T-helper 17 cell (primary cell): ENCODE data around the gene TROAP. TPM values are rescaled to one million over a fixed set of nuclear protein-coding genes. Genes with fewer than 3 reads are reported as not detected.
A peak's percentile ranks its signal among the peaks of the same experiment; 100 is the strongest.
"Not testable (repeated sequence)": the region's sequence is repeated elsewhere in the genome, so short reads cannot be mapped to it uniquely, and the experiment has no call there.

ENCODE experiments used
- ATAC-seq: fragments of 150-1000 bp; cut with Tn5 transposase; 2 replicates; pipeline ENCODE4 v1.10.0; 2021; ENCODE audit warnings: mild to moderate bottlenecking, moderate library complexity
- DNase-seq, 3 donors: peaks; one replicate each; pipeline versions ENCODE4 v3.0.0 to v3.0.0-alpha.2; 2020 to 2021
- H3K9me3 ChIP-seq: one replicate; pipeline ENCODE4 v1.7.0; 2013; ENCODE audit warnings: low read length, mild to moderate bottlenecking; ENCODE audit not compliant: control insufficient read depth, poor library complexity, severe bottlenecking
- H3K27ac Mint-ChIP-seq: one replicate; pipeline ENCODE4 v1.8.0; 2022; ENCODE audit warnings: mild to moderate bottlenecking, moderate library complexity, mixed read lengths
- H3K27me3 Mint-ChIP-seq: one replicate; pipeline ENCODE4 v1.8.0; 2022; ENCODE audit warnings: mixed read lengths
- H3K36me3 Mint-ChIP-seq: one replicate; pipeline ENCODE4 v1.8.0; 2022; ENCODE audit warnings: low read depth, mixed read lengths
- H3K4me1 Mint-ChIP-seq: one replicate; pipeline ENCODE4 v1.8.0; 2022; ENCODE audit warnings: mild to moderate bottlenecking, mixed read lengths
- H3K4me3 Mint-ChIP-seq: one replicate; pipeline ENCODE4 v1.8.0; 2022; ENCODE audit warnings: mild to moderate bottlenecking, moderate library complexity, mixed read lengths
- total RNA-seq, 4 donors: library from RNA in 2 of 4; stranded (reverse) in 2 of 4; gene quantifications; one replicate each; pipeline ENCODE4 v1.2.3 and lab custom pipeline; 2022 to 2026

The TROAP gene
- total RNA-seq, 2 donors from 2014 or later = 0.55 TPM; not detected in 1

GRCh38 chr12:49297695-49298060 is 25.4 kb upstream of the TROAP start:
- peak overlapping the region; percentile 39 for H3K4me3 Mint-ChIP-seq
- peaks cover 10% of the 10 kb centered on the region for H3K4me1 Mint-ChIP-seq
- peaks cover 34% of the 10 kb centered on the region for H3K27me3 Mint-ChIP-seq
- peaks cover 5% of the 10 kb centered on the region for H3K36me3 Mint-ChIP-seq
- DNase-seq = no peak
- H3K9me3 ChIP-seq = no peaks in the 10 kb centered on the region
- ATAC-seq = no peak
- H3K27ac Mint-ChIP-seq = no peak overlapping the region

- DNase-seq (no peak), ATAC-seq (no peak)
- peaks cover 39% of the 10 kb centered on the region for H3K27me3 Mint-ChIP-seq
- H3K36me3 Mint-ChIP-seq = peaks cover 5% of the 10 kb centered on the region
- H3K4me3 Mint-ChIP-seq = peak overlapping the region; percentile 39
- no peak overlapping the region for H3K27ac Mint-ChIP-seq
- H3K9me3 ChIP-seq = no peaks in the 10 kb centered on the region
- peaks cover 12% of the 10 kb centered on the region for H3K4me1 Mint-ChIP-seq
Measured at GRCh38 chr12:49298160-49298559, 24.9 kb upstream of the TROAP start.

GRCh38 chr12:49301760-49302159 is 21.3 kb upstream of the TROAP start:
- no peak for DNase-seq
- peaks cover 56% of the 10 kb centered on the region for H3K27me3 Mint-ChIP-seq
- H3K4me3 Mint-ChIP-seq = no peak overlapping the region
- no peak overlapping the region for H3K27ac Mint-ChIP-seq
- peaks cover 10% of the 10 kb centered on the region for H3K36me3 Mint-ChIP-seq
- H3K9me3 ChIP-seq = no peaks in the 10 kb centered on the region
- H3K4me1 Mint-ChIP-seq = peaks cover 10% of the 10 kb centered on the region
- ATAC-seq = no peak

GRCh38 chr12:49304161-49304560 is 18.9 kb upstream of the TROAP start:
- H3K27me3 Mint-ChIP-seq = peaks cover 54% of the 10 kb centered on the region
- peaks cover 11% of the 10 kb centered on the region for H3K36me3 Mint-ChIP-seq
- no peak for DNase-seq
- no peak for ATAC-seq
- no peak overlapping the region for H3K27ac Mint-ChIP-seq
- H3K9me3 ChIP-seq = no peaks in the 10 kb centered on the region
- H3K4me1 Mint-ChIP-seq = peaks cover 5% of the 10 kb centered on the region
- H3K4me3 Mint-ChIP-seq = no peak overlapping the region

- Mint-ChIP-seq H3K4me3 (no peak overlapping the region), H3K36me3 (peaks cover 11% of the 10 kb centered on the region), H3K27ac (no peak overlapping the region), H3K4me1 (peaks cover 5% of the 10 kb centered on the region), H3K27me3 (peaks cover 63% of the 10 kb centered on the region)
- ATAC-seq = no peak
- DNase-seq = no peak
- H3K9me3 ChIP-seq = no peaks in the 10 kb centered on the region
Measured at GRCh38 chr12:49305762-49306510, 17.1 kb upstream of the TROAP start.

GRCh38 chr12:49309386-49309785 is 13.7 kb upstream of the TROAP start:
- Mint-ChIP-seq H3K36me3 (peaks cover 9% of the 10 kb centered on the region), H3K27me3 (peaks cover 52% of the 10 kb centered on the region), H3K4me3 (no peak overlapping the region), H3K27ac (no peak overlapping the region), H3K4me1 (no peaks in the 10 kb centered on the region)
- ATAC-seq (no peak), DNase-seq (no peak)
- H3K9me3 ChIP-seq = no peaks in the 10 kb centered on the region

- not testable (repeated sequence) for H3K36me3 Mint-ChIP-seq, H3K4me1 Mint-ChIP-seq
- H3K27me3 Mint-ChIP-seq = peaks cover 41% of the 10 kb centered on the region
Measured at GRCh38 chr12:49310451-49311000, 12.5 kb upstream of the TROAP start.

GRCh38 chr12:49314811-49315210 is 8.2 kb upstream of the TROAP start:
- H3K9me3 ChIP-seq = no peaks in the 10 kb centered on the region
- Mint-ChIP-seq H3K4me1 (no peaks in the 10 kb centered on the region), H3K27ac (no peak overlapping the region), H3K4me3 (no peak overlapping the region), H3K36me3 (peaks cover 2% of the 10 kb centered on the region), H3K27me3 (peaks cover 6% of the 10 kb centered on the region)
- ATAC-seq = no peak
- DNase-seq = no peak

More at GRCh38 chr12:49310451-49311000, 12.5 kb upstream of the TROAP start:
- H3K27ac Mint-ChIP-seq, DNase-seq, H3K9me3 ChIP-seq, ATAC-seq, H3K4me3 Mint-ChIP-seq: not testable (repeated sequence)

- not testable (repeated sequence) for H3K27ac Mint-ChIP-seq, DNase-seq, H3K36me3 Mint-ChIP-seq, H3K27me3 Mint-ChIP-seq, H3K4me3 Mint-ChIP-seq, ATAC-seq, H3K9me3 ChIP-seq, H3K4me1 Mint-ChIP-seq
Measured at GRCh38 chr12:49317118-49317517, 5.9 kb upstream of the TROAP start.

- H3K4me3 Mint-ChIP-seq = peak overlapping the region; percentile 60
Measured at GRCh38 chr12:49320411-49321103, 2.5 kb upstream of the TROAP start.

GRCh38 chr12:49322367-49322707 is 718 bp upstream of the TROAP start:
- ATAC-seq (no peak), DNase-seq (no peak)
- peak overlapping the region; percentile 99 for H3K4me3 Mint-ChIP-seq
- no peaks in the 10 kb centered on the region for H3K9me3 ChIP-seq
- no peaks in the 10 kb centered on the region for H3K27me3 Mint-ChIP-seq
- H3K36me3 Mint-ChIP-seq = no peaks in the 10 kb centered on the region
- peak overlapping the region; percentile 85 for H3K27ac Mint-ChIP-seq
- H3K4me1 Mint-ChIP-seq = peaks cover 16% of the 10 kb centered on the region

More at GRCh38 chr12:49320411-49321103, 2.5 kb upstream of the TROAP start:
- H3K36me3 Mint-ChIP-seq, ATAC-seq, DNase-seq, H3K9me3 ChIP-seq, H3K27me3 Mint-ChIP-seq: not testable (repeated sequence)
- peak overlapping the region; percentile 85 for H3K27ac Mint-ChIP-seq
- peaks cover 16% of the 10 kb centered on the region for H3K4me1 Mint-ChIP-seq

- Mint-ChIP-seq H3K4me1 (peaks cover 19% of the 10 kb centered on the region), H3K36me3 (no peaks in the 10 kb centered on the region), H3K4me3 (peak overlapping the region; percentile 99), H3K27ac (peak overlapping the region; percentile 85), H3K27me3 (no peaks in the 10 kb centered on the region)
- no peaks in the 10 kb centered on the region for H3K9me3 ChIP-seq
- ATAC-seq (no peak), DNase-seq (no peak)
Measured at GRCh38 chr12:49323524-49324097, 556 bp downstream of the TROAP start.

GRCh38 chr12:49325606-49326005 is 2.6 kb downstream of the TROAP start:
- no peak for ATAC-seq
- DNase-seq = no peak
- Mint-ChIP-seq H3K36me3 (no peaks in the 10 kb centered on the region), H3K27ac (no peak overlapping the region), H3K4me1 (peaks cover 19% of the 10 kb centered on the region), H3K27me3 (no peaks in the 10 kb centered on the region), H3K4me3 (no peak overlapping the region)
- no peaks in the 10 kb centered on the region for H3K9me3 ChIP-seq
